DND-41 (cell line): ENCODE measurements around the gene GFOD2.

ENCODE experiments used
- ATAC-seq: fragments of 200-7000 bp; cut with Tn5 transposase; 3 replicates; pipeline ENCODE4 v1.9.1; 2021; ENCODE audit warnings: low read depth; ENCODE audit not compliant: insufficient read depth
- DNase-seq: peaks from one replicate; pipeline ENCODE4 v3.0.0-alpha.2; 2020
- H2AFZ ChIP-seq: 2 replicates; pipeline ENCODE4 v1.6.0; 2012; ENCODE audit warnings: low read depth, low read length
- H3K27ac ChIP-seq: 2 replicates; pipeline ENCODE4 v1.5.1; 2012; ENCODE audit warnings: low read length, inconsistent platforms
- H3K27me3 ChIP-seq: fragments of 200-600 bp; sonication (generic); 2 replicates; pipeline ENCODE4 v1.6.0; 2012; ENCODE audit warnings: low read length, mild to moderate bottlenecking, inconsistent platforms; ENCODE audit not compliant: insufficient read depth, poor library complexity
- H3K36me3 ChIP-seq: 2 replicates; pipeline ENCODE4 v1.5.1; 2012; ENCODE audit warnings: low read length, inconsistent platforms; ENCODE audit not compliant: insufficient read depth
- H3K4me1 ChIP-seq: 2 replicates; pipeline ENCODE4 v1.5.1; 2012; ENCODE audit warnings: mild to moderate bottlenecking, low read length; ENCODE audit not compliant: insufficient read depth
- H3K4me2 ChIP-seq: 2 replicates; pipeline ENCODE4 v1.6.0; 2012; ENCODE audit warnings: mild to moderate bottlenecking, moderate library complexity, low read length, inconsistent platforms; ENCODE audit not compliant: insufficient read depth
- H3K4me3 ChIP-seq, 2 experiments: fragments of 200-600 bp in 1 of 2; shearing (Covaris generic) in 1 of 2; 2 replicates each; pipeline ENCODE4 v1.5.1; 2012 to 2016; ENCODE audit warnings: inconsistent platforms in 2 of 2, low read length in 2 of 2, mild to moderate bottlenecking in 2 of 2, low read depth in 1 of 2, moderate library complexity in 1 of 2
- H3K79me2 ChIP-seq: 2 replicates; pipeline ENCODE4 v1.6.0; 2012; ENCODE audit warnings: low read length, inconsistent platforms; ENCODE audit not compliant: insufficient read depth
- H3K9ac ChIP-seq: 2 replicates; pipeline ENCODE4 v1.6.0; 2012; ENCODE audit warnings: low read depth, mild to moderate bottlenecking, inconsistent platforms, low read length, moderate library complexity
- H3K9me3 ChIP-seq: 2 replicates; pipeline ENCODE4 v1.5.1; 2012; ENCODE audit warnings: low read length, moderate library complexity, mild to moderate bottlenecking, inconsistent platforms; ENCODE audit not compliant: insufficient read depth, severe bottlenecking
- H4K20me1 ChIP-seq: 2 replicates; pipeline ENCODE4 v1.6.0; 2012; ENCODE audit warnings: low read length; ENCODE audit not compliant: insufficient read depth
- EZH2 ChIP-seq: IDR thresholded peaks from 3 replicates; pipeline ENCODE4 v1.6.1; 2012; ENCODE audit warnings: borderline replicate concordance, low read depth, mild to moderate bottlenecking, moderate library complexity, low read length, inconsistent platforms; ENCODE audit not compliant: severe bottlenecking
- TF ChIP-seq, protein P1 (sequence below): IDR thresholded peaks from 2 replicates; pipeline ENCODE4 v1.5.1; 2012; ENCODE audit warnings: borderline replicate concordance, low read length, moderate library complexity, mild to moderate bottlenecking; ENCODE audit not compliant: poor library complexity, severe bottlenecking; ENCODE audit errors: extremely low read depth

Gene GFOD2

DNA sequence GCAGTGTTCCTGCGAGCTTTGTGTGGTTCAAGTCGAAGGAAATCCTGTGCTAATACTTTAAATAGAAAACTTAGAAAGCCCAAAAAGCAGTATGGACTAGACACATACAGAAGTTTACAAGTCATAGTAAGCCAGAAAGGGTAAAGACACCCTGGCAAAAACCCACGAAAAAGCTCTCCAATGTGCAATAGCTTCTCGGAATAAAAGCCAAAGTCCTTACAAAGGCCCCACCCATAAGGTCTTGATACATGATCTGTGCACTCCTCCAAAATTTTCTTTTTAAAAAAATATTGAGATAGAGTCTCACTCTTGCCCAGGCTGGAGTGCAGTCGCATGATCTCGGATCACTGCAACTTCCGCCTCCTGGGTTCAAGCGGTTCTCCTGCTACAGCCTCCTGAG lies 42.2 kb downstream of the GFOD2 start:
- H2AFZ ChIP-seq, result no peak overlapping the region
- no peak overlapping the region for H3K27ac ChIP-seq
- ATAC-seq (no peak), DNase-seq (no peak)
- no peaks in the 10 kb centered on the region for H3K27me3 ChIP-seq
- H4K20me1 ChIP-seq, result no peaks in the 10 kb centered on the region; the same call in 1 of the 2 replicates
- no peaks in the 10 kb centered on the region for H3K79me2 ChIP-seq
- TF ChIP-seq EZH2, result no peak
- TF ChIP-seq, protein P1, sequence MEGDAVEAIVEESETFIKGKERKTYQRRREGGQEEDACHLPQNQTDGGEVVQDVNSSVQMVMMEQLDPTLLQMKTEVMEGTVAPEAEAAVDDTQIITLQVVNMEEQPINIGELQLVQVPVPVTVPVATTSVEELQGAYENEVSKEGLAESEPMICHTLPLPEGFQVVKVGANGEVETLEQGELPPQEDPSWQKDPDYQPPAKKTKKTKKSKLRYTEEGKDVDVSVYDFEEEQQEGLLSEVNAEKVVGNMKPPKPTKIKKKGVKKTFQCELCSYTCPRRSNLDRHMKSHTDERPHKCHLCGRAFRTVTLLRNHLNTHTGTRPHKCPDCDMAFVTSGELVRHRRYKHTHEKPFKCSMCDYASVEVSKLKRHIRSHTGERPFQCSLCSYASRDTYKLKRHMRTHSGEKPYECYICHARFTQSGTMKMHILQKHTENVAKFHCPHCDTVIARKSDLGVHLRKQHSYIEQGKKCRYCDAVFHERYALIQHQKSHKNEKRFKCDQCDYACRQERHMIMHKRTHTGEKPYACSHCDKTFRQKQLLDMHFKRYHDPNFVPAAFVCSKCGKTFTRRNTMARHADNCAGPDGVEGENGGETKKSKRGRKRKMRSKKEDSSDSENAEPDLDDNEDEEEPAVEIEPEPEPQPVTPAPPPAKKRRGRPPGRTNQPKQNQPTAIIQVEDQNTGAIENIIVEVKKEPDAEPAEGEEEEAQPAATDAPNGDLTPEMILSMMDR, result no peak
- no peak overlapping the region for H3K4me2 ChIP-seq
- peaks cover 35% of the 10 kb centered on the region; the same call in 1 of the 2 replicates for H3K36me3 ChIP-seq
- H3K4me1 ChIP-seq, result no peaks in the 10 kb centered on the region
- no peak overlapping the region for H3K4me3 ChIP-seq
- H3K9me3 ChIP-seq, result no peaks in the 10 kb centered on the region
- H3K9ac ChIP-seq, result no peak overlapping the region

- H3K4me3 ChIP-seq, result no peak overlapping the region
- ATAC-seq, result no peak
- peaks cover 31% of the 10 kb centered on the region; the same call in 1 of the 2 replicates for H3K36me3 ChIP-seq
- TF ChIP-seq, protein P1, result no peak
- TF ChIP-seq EZH2, result no peak
- H3K27ac ChIP-seq, result no peak overlapping the region
- H3K4me2 ChIP-seq, result no peak overlapping the region
- no peaks in the 10 kb centered on the region for H3K4me1 ChIP-seq
- H3K79me2 ChIP-seq, result no peaks in the 10 kb centered on the region
- no peak for DNase-seq
- no peaks in the 10 kb centered on the region for H3K27me3 ChIP-seq
- no peaks in the 10 kb centered on the region for H3K9me3 ChIP-seq
- H3K9ac ChIP-seq, result no peak overlapping the region
- no peaks in the 10 kb centered on the region; the same call in 1 of the 2 replicates for H4K20me1 ChIP-seq
- H2AFZ ChIP-seq, result no peak overlapping the region
Observed at GRCh38 chr16:67676516-67676915, 42.6 kb downstream of the GFOD2 start.

DNA sequence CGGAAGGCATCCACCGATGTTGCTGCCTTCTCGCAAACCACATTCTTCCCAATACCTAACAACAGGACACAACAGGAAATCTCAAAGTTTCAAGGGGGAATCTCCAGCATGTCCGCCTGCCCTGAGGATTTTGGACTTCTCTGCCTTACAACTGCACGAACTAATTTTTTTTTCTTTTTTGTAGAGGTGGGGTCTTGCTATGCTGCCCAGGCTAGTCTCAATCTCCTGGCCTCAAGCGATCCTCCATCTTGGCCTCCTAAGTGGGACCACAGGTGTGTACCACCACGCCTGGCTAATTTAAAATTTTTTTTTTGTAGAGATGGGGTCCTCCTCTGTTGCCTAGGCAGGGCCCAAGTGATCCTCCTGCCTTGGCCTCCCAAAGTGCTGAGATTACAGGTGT lies 43.1 kb downstream of the GFOD2 start:
- Histone ChIP-seq H3K36me3 (peaks cover 26% of the 10 kb centered on the region; the same call in 1 of the 2 replicates), H3K9me3 (no peaks in the 10 kb centered on the region), H3K9ac (no peak overlapping the region), H3K4me1 (no peaks in the 10 kb centered on the region), H3K27me3 (no peaks in the 10 kb centered on the region), H2AFZ (no peak overlapping the region), H4K20me1 (no peaks in the 10 kb centered on the region; the same call in 1 of the 2 replicates), H3K4me2 (no peak overlapping the region), H3K27ac (no peak overlapping the region), H3K4me3 (no peak overlapping the region), H3K79me2 (no peaks in the 10 kb centered on the region)
- DNase-seq (no peak), ATAC-seq (no peak)
- TF ChIP-seq, protein P1, result no peak
- TF ChIP-seq EZH2, result no peak

DNA sequence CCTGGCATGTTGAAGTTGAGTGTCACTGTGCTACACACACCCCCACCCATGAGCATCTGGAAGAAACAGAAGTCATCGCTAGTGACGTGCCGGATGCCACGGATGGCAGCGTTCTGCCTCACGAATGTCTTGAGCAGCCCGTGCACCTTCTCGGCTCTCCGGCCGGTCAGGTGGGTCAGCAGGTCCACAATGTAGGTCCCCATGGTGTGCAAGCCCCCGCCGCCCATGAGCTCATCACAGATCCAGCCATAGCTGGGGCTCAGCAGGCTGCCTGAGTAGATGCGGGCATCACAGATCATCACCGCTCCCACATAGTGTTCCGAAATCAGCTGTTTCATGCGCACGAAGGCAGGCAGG lies 43.6 kb downstream of the GFOD2 start:
- no peak for ATAC-seq
- H3K79me2 ChIP-seq, result no peaks in the 10 kb centered on the region
- H3K4me3 ChIP-seq, result no peak overlapping the region
- no peak for TF ChIP-seq EZH2
- TF ChIP-seq, protein P1, result no peak
- no peak overlapping the region for H3K4me2 ChIP-seq
- H3K9me3 ChIP-seq, result no peaks in the 10 kb centered on the region
- no peaks in the 10 kb centered on the region for H3K4me1 ChIP-seq
- peaks cover 24% of the 10 kb centered on the region; the same call in 1 of the 2 replicates for H3K36me3 ChIP-seq
- no peak for DNase-seq
- H4K20me1 ChIP-seq, result no peaks in the 10 kb centered on the region; the same call in 1 of the 2 replicates
- H3K27ac ChIP-seq, result no peak overlapping the region
- H3K27me3 ChIP-seq, result no peaks in the 10 kb centered on the region
- no peak overlapping the region for H2AFZ ChIP-seq
- no peak overlapping the region for H3K9ac ChIP-seq
